GM21723 (cell line): ENCODE results near the gene PLEKHN1.

Source experiments
- ATAC-seq: cut with Tn5 transposase; IDR thresholded peaks from one replicate; pipeline ENCODE4 v1.9.1; 2021; ENCODE audit warnings: mild to moderate bottlenecking, moderate library complexity; ENCODE audit not compliant: unreplicated experiment

PLEKHN1 gene

DNA sequence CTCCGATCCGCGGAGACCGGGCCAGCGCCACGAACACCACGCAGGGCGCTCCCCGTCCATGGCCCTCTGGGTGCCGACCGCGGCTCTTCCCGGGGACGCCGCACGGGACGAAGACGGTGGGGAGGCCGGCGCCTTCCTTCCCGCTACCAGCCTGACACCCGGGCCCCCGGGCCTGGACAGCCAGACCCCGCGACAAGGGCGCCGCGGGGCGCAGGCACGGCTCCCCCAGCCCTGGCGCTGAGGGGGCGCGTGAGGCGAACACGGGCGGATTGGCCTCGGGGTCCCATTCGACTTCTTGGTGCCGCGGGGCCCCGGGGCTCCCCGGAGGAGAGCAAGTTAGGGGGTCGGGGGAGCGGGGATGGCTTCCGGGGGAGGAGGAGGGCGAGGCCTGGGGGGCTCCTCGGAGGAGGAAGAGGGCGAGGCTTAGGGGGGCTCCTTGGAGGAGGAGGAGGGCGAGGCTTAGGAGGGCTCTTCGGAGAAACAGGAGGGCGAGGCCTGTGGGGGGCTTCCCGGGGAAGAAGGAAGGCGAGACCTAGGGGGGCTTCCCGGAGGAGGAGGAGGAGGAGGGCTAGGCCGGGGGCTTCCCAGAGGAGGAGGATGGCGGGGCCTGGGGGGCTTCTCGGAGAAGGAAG, 6.4 kb upstream of the PLEKHN1 start:
- no peak for ATAC-seq

DNA sequence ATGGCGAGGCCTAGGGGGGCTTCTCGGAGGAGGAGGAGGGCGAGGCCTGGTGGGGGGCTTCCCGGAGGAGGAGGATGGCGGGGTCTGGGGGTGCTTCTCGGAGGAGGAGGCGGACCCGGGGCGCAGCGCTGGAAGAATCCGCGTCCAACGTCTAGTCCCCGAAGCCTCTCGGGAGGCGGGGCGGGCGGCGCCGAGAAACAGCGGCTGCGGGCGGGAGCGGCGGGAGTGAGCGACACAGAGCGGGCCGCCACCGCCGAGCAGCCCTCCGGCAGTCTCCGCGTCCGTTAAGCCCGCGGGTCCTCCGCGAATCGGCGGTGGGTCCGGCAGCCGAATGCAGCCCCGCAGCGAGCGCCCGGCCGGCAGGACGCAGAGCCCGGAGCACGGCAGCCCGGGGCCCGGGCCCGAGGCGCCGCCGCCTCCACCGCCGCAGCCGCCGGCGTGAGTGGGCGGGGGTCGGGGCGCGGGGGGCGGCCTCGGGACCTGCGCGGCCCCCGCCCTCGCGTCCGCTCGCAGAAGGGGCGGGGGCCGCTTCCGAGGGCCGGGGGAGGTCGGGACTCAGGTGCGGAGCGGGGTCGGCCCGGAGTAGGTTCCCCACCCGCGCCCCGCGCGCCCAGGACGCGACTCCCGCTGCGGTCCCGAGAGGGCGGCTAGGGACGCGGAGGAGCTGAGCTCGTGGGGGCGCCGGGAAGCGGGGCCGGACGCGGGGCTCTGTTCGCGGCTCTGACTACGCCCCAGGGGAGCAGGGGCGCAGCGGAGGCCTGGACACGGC, 5.7 kb upstream of the PLEKHN1 start, which contains the start of gene KLHL17:
KLHL17 (plus strand) TSS at position 222 of the 769 bp plus-strand sequence; CDS start at position 332, 110 bp downstream.
- ATAC-seq = peak; percentile 49

DNA sequence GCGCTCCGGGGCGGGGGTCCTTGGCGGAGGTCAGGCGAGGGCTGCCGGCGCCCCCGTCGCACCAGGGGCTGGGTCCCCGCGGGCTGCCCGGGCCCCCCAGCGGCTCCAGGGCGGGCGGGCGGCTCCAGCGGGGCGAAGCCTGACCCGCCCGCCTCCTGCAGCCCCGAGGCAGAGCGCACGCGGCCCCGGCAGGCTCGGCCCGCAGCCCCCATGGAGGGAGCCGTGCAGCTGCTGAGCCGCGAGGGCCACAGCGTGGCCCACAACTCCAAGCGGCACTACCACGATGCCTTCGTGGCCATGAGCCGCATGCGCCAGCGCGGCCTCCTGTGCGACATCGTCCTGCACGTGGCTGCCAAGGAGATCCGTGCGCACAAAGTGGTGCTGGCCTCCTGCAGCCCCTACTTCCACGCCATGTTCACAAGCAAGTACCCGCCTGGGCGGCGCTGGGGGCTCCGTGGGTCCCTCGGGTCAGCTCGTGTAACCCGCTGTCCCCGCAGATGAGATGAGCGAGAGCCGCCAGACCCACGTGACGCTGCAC, 5.1 kb upstream of the PLEKHN1 start:
- ATAC-seq = no peak

DNA sequence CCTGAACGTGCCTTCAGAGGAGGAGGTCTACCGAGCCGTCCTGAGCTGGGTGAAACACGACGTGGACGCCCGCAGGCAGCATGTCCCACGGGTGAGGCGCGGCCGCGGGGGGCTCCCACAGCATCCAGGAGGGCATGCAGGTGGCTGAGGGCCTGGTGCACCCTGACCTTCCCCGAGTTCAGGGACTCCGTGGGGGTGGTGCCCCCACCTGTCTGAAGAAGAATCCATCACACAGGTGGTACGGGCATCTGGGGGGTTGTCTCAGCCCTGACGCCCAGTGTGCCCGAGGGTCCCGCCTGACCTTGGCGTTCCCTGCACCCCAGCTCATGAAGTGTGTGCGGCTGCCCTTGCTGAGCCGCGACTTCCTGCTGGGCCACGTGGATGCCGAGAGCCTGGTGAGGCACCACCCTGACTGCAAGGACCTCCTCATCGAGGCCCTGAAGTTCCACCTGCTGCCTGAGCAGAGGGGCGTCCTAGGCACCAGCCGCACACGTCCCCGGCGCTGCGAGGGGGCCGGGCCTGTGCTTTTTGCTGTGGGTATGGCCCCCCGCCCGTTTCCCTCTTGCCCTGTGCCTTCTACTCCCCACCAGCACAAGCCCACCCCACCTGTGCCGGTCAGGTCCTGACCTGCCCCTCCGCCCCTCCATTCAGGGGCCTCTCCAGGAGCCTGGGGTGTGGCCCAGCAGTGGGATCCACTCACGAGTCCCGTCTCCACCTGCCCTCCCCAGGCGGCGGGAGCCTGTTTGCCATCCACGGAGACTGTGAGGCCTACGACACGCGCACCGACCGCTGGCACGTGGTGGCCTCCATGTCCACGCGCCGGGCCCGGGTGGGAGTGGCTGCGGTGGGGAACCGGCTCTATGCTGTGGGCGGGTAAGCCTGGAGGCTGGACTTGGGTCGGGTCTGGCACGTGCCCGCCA, 3.6 kb upstream of the PLEKHN1 start:
- ATAC-seq = no peak

DNA sequence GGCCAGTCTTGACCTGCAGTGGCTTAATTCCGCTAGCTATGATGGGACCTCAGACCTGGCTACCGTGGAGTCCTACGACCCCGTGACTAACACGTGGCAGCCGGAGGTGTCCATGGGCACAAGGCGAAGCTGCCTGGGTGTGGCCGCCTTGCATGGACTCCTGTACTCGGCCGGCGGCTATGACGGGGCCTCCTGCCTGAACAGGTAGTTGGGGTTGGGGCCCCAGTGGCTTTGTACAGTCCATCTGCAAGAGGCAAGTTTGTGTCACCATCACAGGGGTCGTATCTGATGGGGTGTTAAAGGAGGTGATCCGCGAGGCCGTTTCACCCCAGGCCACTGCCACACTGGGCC, 3.0 kb upstream of the PLEKHN1 start:
- ATAC-seq = no peak

DNA sequence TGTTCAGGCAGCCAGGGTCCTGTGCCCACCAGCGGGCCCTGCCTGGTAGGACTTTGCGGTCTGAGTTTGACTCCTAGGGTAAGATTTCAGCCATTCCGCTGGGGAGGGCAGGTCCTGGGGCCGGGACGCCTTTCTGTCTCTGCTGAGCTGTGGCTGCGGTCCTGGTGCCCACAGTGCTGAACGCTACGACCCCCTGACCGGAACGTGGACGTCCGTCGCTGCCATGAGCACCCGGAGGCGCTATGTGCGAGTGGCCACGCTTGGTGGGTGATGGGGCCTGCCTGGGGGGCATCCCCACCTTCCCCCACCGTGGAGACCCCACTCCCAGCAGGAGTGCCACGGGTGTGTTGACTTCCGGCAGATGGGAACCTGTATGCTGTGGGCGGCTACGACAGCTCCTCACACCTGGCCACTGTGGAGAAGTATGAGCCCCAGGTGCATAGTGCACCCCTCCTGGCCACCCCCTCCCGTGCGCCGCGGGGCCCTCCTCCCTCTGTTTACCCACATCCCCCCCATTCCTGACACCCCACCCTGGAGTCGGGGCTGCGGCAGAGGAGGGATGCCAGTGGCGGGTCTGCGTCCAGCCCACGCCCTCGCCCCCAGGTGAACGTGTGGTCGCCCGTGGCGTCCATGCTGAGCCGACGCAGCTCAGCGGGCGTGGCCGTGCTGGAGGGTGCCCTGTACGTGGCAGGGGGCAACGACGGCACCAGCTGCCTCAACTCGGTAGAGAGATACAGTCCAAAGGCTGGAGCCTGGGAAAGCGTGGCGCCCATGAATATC, 2.3 kb upstream of the PLEKHN1 start:
- no peak for ATAC-seq

DNA sequence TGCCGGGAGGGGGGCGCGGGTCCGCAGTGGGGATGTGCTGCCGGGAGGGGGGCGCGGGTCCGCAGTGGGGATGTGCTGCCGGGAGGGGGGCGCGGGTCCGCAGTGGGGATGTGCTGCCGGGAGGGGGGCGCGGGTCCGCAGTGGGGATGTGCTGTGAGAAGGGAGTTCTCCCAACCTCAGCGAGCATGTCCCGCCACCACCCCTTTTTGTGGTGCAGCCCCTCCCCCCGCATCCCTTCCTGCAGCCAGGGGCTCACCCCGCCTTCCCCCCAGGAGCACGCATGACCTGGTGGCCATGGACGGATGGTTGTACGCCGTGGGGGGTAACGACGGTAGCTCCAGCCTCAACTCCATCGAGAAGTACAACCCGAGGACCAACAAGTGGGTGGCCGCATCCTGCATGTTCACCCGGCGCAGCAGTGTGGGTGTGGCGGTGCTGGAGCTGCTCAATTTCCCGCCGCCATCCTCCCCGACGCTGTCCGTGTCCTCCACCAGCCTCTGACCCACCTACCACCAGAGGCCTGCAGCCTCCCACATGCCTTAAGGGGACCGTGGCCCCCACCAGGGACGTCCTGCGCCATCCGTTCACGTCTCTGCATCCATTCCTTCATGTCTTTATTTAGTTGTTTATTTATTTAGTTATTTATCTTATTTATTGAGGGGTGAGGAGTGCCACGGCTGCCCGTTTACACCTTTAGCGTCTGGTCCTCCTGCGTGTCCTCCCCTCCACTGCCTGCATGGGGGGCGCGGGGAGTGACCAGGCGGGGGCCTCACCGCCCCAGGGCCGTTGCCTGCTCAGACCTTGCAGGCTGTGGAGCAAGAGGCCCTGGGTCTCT, 1.4 kb upstream of the PLEKHN1 start:
- ATAC-seq = no peak

DNA sequence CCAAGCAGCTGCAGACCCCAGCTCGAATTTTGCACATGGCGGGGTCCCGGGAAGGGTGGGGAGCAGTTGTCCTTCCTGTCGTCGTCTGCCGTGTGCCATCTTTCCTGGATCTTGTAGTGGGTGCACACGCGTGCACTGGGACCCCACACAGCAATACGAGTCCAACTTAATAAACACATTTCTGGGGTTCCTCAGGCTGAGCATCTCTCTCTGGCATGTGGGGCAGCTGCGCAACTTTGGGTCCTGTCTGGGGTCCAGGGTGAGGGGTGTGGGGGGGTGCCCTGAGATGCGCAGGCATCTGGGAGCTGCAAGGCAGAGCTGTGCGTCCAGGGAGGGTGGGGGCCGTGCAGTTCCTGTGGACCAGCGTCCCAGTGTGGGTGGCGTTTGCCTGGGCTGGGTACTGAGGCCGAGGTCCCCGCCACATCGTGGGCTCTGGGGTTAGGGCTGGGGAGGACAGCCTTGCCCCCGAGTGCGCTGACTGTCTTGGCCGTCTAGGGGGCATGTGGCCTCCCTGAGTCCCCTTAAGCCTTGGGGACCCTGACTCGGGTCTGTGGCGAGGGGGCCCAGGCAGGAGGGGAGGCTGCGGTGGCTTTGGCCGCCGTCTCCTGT, 652 bp upstream of the PLEKHN1 start:
- ATAC-seq = no peak

DNA sequence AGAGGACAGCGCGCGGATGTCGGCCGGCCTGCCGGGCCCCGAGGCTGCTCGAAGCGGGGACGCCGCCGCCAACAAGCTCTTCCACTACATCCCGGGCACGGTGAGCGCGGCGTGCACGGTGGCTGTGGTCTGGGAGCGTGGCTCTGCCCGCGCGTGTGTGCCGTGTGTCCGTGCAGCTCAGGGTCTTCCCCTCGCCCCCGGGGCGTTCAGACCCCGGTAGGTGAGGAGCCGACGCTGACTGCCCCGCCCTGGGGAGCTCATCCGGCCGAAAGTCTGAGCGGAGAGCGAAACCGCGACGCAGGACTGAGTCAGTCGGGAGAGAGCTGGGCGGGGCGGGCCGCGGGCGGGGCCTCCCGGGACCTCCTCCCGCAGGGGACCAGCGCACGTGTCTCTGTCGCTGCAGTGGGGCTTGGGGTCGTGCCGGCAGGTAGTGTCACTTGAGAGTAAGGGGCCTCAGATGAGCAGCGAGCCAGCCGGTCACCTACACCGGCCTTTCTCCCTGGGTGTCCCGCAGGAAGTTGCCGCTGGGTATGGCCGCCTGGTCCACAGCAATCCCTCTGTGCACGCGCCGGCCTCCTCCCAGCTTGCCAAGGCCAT, 520 bp downstream of the PLEKHN1 start:
- ATAC-seq = peak; percentile 69

DNA sequence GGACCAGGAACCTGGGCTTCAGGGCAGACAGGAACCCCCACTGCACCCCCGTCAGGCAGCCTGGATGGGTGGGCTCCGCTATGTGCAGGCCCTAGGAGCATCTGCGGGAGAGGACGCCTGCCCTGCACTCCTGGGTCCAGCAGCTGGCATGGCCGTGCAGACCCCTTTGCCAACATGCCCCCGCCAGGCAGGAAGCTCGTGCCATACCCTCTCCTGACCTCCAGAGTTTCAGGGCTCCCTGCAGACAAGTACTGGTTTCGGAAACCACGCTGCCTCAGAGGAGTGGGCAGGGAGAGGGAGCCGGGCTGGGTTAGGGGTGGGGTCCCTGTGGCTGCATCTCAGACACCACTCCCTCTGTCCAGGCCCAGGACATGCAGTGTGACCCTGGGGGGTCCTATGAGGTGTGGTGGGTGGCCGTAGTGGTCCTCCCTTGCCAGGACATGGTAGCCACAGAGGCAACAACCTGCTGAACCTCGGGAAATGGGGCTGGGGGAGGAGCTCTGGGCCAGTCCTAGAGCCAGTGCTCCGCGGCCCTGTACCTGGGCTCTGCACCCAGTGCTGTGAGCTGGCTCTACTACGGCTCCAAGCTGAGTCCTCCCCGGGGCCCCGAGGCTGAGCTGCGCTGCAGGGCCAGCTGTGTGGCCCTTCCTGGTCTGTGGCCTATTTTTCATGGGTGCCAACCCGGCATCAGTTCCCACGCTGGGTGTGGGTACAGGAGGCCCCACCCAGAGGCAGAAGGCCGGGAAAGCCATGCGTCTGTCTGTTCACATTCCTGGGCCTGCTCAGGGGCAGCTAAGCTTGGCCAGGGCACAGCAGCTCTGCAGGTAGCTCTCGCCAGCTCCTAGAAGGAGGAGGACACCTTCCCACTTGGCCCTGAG, 1.4 kb downstream of the PLEKHN1 start:
- no peak for ATAC-seq

DNA sequence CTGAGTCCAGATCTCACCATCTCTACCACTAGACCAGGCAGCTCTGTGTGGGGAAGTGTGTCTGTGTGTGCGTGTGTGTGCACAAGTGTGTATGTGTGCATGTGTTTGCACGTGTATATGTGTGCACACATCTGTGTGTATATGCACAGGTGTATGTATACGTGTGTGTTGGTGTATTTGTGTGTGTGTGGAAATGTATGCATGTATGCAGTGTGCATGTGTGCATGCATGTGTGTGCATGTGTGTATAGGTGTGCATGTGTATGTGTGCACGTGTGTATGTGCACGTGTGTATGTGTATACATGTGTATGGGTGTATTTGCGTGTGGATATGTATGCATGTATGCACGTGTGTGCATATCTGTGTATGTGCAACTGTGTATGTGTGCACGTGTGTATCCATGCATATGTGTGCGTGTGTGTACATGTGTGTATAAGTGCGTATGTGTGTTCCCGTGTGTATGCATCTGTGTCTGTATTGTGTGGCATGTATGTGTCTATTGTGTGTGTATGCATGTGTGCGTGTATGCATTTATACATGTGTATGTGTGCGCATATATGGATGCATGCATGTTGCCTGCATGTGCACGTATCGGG, 3.1 kb downstream of the PLEKHN1 start:
- no peak for ATAC-seq

DNA sequence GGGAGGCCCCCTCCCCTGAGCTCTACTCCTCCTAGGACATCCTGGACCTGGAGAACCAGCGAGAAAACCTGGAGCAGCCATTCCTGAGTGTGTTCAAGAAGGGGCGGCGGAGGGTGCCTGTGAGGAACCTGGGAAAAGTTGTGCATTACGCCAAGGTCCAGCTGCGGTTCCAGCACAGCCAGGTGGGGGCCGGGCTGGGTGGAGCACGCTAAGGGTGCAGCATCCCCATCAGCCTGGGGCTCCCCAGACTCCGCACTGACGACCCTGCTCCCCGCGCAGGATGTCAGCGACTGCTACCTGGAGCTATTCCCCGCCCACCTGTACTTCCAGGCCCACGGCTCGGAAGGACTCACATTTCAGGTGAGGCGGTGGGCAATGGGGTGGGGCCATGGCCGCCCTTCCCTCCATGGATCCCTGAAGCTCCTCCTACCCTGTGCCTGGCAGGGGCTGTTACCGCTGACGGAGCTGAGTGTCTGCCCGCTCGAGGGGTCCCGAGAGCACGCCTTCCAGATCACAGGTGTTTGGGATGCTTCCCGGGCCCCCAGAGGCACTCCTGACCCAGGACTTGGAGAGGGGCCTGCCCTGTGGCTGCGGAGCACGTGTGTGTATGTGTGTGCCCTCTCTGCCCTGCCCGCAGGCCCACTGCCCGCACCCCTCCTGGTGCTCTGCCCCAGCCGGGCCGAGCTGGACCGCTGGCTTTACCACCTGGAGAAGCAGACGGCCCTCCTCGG, 4.1 kb downstream of the PLEKHN1 start:
- no peak for ATAC-seq

DNA sequence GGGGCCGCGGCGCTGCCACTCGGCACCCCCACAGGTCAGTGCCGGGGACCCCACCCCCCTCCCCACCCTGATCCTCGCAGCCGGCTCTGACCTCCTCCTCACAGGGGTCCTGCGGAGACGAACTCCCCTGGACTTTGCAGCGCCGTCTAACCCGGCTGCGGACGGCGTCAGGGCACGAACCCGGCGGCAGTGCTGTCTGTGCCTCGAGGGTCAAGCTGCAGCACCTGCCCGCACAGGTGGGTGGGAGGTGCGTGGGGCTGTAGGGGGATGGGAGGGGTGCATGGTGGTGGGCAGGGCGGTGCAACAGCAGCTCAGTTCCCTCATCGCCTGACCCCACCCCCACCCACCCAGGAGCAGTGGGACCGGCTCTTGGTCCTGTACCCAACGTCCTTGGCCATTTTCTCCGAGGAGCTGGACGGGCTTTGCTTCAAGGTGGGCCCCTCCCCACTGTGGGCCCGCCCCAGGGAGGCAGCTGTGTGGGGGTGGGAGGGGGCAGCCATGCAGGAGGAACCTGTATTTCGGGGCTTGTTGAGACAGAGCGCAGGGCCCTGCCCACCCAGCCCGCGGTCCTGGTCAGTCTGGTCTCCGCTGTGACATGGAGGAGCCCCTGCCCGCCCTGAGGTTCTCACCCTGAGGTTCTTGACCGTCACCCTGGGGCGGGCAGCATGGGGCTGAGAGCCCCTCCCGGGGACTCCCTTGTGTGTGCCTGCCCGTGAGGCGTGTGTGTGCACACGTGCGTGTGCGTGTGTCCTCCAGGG, 4.9 kb downstream of the PLEKHN1 start:
- no peak for ATAC-seq

DNA sequence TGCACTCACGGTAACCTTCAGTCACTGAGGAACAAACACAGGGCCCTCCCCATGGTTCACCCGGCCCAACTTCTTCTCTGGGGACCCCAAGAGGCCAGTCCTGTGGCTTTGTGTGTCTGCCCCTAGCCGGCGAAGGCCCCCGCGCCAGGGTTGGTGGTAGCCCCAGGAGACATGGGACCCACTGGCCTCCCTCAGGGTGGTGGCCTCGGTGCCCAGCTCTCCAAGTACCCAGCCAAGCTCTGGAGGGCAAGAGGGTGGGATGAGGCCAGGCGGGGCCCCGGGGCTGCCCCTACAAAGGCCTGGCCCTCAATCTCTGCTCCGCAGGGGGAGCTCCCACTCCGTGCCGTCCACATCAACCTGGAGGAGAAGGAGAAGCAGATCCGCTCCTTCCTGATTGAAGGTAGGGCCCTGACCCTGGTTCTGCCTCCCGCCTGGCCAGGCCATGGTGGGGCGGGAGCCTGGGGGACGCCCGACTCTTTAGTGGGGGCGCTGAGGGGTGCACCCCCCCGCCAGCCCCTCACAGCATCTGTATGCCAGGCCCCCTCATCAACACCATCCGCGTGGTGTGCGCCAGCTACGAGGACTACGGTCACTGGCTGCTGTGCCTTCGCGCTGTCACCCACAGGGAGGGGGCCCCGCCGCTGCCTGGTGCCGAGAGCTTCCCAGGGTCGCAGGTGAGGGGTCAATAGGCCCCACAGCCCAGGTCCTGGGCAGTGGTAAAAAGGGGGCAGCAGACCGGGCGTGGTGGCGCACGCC, 5.6 kb downstream of the PLEKHN1 start:
- ATAC-seq = no peak

DNA sequence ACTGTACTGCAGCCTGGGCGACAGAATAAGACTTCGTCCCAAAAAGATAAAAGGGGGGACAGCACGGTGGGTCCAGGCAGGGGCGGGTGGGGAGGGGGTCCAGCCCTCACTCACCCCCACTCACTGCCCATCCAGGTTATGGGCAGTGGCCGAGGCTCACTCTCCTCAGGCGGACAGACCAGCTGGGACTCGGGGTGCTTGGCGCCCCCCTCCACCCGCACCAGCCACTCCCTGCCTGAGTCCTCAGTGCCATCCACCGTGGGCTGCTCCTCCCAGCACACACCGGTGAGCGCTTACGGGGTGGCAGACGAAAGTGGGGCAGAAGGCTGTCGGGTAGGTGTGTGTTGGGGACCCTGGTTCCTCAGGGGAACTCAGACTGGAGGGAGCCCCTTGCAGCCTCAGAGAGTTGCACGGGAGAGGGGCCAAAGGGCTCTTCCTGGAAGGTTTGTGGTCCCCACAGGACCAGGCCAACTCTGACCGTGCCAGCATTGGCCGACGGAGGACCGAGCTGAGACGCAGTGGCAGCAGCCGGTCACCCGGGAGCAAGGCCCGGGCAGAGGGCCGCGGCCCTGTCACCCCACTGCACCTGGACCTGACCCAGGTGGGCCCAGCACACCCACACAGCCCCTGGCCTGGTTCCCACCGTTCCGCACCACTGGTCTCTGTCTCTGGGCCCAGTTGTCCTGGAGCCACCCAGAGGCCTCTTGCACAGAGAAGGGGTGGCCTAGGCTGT, 6.6 kb downstream of the PLEKHN1 start:
- no peak for ATAC-seq
